Activated naive CD4-positive, alpha-beta T cell treated with anti-CD3 and anti-CD28 coated beads, Interleukin-2, amount 50 U/mL, for 16 hours (primary cell): Measurements from ENCODE around the gene TYK2.
"Not testable (repeated sequence)": the region's sequence is repeated elsewhere in the genome, so short reads cannot be mapped to it uniquely, and the experiment has no call there.

ENCODE experiments used
- DNase-seq: peaks from one replicate; pipeline ENCODE4 v3.0.0-alpha.2; 2020

The TYK2 gene

GRCh38 chr19:10407096-10407495 is 26.7 kb upstream of the TYK2 start:
- no peak for DNase-seq

DNA sequence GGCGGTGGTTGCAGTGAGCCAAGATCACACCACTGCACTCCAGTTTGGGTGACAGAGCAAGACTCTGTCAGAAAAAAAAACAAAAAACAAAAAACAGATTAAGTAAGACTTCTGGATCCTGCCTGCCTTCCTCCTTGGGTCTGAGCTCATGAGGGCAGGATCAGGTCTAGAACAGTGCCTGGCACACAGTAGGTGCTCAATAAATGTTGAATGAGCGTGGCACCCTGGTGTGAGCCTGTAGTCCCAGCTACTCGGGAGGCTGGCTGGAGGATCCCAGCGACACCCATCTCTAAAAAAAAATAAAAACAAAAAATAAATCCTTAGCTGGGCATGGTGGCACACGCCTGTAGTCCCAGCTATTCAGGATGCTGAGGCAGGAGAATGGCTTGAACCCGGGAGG is 25.8 kb upstream of the TYK2 start:
- DNase-seq: no peak

DNA sequence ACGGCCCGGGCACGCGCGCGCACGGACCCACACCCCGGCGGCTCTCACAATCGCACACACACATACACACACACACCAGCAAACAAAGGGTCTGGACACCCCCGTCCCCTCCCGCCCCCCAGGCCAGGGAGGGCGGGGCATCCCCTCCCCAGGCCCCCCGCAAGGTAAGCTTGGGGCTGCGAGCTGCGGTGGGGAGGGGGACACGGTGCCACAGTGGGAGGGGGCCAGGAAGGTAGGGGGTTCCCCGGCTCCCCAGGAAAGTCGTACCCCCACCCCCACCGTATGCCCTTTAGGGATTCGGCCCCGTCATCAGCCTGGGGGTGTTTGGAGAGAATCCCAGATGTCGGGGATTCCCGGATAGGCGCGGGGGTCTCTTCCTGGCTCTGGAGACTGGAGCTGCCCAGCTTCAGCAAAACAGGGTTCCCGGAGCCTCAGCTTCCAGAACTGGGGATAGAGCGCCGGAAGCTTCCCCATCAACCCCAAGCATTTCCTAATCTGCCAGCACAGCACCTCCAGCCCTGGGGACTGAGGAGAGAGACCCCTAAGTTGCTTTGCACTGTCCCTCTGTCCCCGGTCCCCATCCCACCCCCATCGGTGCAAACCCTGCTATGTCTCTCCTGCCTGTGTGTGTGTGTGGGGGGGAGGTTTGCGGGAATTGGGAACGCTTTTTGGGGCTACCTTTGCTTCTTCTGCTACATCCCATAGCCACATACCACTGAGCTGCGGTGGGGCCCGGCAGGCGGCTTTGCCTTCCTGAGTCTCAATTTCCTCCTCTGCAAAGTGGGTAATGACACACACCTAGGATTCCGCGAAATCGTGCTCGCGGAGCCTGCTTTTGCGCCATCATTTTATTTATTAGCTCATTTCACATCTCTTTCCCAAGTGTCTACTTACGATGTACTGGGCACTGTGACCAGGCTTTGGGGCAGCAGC is 24.8 kb upstream of the TYK2 start:
- DNase-seq: peak; percentile 46

DNA sequence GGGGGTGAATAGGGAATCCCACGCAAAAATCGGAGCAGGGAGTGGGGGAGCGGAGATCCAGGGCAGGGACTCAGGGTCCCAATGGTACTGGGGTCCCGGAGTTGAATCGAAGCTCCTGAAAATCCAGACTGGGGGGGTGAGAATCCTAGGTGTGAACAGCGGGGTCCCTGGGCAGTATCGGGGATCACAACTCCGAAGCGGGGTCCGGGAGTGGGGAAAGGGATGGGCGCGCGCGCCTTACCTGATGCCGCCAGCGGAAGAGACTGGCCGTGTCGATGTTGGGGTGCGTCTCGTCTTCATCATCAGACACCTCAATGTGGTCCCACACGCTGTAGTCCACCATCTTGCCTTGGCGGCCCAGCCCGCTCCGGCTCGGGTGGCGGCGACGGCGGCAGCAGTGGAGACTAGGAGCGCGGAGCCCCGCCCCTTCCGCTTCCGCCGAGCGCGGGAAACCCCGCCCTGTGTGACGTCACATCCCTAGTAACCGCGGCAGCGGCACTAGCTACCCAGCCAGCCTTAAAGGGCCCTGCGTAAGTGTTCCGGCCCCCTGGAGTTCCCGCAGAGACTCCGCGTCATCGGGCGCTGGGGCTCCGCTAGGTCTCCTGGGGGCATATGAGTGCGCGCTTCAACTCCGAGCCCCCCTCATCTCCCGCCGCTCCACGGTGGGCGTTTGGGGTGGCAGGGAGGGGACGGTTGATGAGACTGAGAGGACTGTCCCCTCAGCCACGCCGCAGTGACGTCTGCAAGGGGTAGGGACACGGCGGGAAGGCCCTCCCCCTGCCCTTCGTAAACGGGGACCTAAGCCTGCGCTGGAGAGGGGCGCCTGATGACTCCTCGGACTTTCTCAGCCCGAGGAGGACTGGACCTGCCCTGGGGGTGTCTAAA is 23.0 kb upstream of the TYK2 start, which contains the start of gene CDC37:
Gene CDC37, minus strand, starts transcription at position 406 of the 885 bp plus-strand sequence. Its CDS starts 63 bp downstream, at position 343.
- peak; percentile 97 for DNase-seq

GRCh38 chr19:10402441-10403038 is 22.2 kb upstream of the TYK2 start:
- DNase-seq: no peak

DNA sequence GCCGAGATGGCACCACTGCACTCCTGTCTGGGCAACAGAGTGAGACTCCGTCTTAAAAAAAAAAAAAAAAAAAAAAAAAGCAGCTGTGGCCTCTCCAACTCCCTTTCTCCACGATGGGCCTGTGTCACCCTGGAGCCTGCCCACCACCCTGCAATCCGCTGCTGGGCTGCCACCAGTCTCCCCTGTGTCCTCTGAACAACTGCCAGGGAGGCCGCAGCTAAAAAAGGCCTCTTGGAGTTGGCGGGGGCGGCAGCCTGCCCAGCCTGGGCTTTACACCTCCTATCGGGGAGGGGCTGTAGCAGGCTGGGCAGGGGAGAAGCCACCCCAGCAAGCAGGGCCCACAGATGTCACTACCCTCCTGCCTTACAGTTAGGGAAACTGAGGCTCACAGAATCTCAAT is 19.5 kb upstream of the TYK2 start:
- no peak for DNase-seq

DNA sequence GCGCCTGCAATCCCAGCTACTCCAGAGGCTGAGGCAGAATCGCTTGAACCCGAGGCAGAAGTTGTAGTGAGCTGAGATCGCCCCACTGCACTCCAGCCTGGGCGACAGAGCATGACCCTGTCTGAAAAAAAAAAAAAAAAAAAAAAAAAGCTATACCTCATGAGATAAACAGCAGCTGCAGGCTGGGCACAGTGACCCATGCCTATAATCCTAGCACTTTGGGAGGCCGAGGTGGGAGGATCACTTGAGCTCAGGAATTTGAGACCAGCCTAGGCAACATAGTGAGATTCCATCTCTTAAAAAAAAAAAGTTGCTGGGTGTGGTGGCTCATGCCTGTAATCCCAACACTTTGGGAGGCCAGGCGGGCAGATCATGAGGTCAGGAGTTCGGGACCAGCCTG is 19.0 kb upstream of the TYK2 start:
- DNase-seq: not testable (repeated sequence)

- DNase-seq: no peak
These were observed 18.4 kb upstream of the TYK2 start for GRCh38 chr19:10398819-10399218.

GRCh38 chr19:10395917-10396316 is 15.5 kb upstream of the TYK2 start:
- no peak for DNase-seq

GRCh38 chr19:10395436-10395835 is 15.1 kb upstream of the TYK2 start:
- no peak for DNase-seq

- DNase-seq: no peak
These were observed 14.6 kb upstream of the TYK2 start for GRCh38 chr19:10395003-10395402.

- no peak for DNase-seq
These were observed 12.8 kb upstream of the TYK2 start for GRCh38 chr19:10393137-10393536.

DNA sequence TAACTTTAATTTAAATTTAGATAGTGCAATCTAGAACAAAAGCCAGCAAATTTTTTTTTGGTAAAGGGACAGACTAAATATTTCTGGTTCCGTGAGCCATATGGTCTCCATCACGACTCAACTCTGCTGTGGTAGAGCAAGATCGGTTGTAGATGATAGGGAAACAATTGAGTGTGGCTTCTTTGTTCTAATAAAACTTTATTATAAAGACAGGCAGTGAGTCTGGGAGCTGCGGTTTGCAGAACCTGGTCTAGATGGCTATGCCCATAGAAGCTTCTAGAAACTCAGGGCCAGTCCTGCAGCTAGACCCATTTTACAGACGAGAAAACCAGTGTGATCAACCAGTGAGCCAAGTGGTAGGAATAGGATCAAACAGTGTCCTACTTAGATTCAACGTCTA is 11.7 kb upstream of the TYK2 start:
- no peak for DNase-seq

DNA sequence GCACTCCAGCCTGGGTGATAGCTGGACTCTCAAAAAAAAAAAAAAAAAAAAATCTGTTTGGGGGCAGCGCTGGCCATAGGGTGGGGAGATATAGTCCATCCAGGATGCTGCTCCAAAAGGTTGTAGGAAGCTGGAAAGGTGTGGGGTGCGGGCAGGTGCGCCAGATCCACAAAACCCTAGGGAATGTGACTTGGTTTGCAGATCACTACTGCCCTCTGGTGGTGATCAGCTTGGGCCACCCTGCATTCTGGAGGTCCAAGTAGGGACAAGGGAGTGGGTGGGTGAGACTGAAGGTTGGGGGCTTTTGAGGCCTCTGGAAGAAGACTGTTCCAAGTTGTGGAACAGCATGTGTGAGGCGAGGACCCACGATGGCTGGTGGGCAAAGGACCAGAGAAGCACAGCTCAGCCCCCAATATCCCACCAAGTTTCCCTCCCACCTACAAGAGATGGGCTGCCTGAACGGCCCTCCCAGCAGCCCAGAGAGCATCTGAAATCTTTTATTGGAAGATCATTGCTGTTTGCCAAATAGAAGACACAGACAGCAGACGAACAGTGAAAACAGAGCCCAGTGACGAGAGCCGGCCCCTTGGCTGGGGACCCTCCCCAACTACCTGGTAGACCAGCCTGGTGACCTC is 10.4 kb upstream of the TYK2 start:
- peak; percentile 62 for DNase-seq

GRCh38 chr19:10389863-10390262 is 9.5 kb upstream of the TYK2 start:
- peak; percentile 35 for DNase-seq

DNA sequence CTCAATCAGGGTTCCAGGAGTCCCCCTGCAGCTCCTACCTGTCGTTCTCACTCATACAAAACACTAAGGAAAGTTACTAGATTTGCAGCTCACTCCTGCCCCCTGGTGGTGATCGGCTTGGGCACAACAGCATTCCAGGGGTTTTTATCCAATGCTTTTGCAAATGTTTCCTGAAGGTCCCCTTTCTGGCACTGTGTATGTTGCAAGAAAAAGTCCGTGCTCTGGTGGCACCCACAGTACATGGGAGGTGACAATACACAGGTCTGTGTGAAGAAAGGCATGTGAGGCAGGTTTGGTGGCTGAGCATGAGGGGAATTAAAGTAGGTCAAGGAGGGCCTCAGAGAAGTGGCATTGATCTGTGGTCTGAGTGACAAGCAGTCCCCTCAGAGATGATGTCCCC is 8.6 kb upstream of the TYK2 start:
- DNase-seq: peak; percentile 79

DNA sequence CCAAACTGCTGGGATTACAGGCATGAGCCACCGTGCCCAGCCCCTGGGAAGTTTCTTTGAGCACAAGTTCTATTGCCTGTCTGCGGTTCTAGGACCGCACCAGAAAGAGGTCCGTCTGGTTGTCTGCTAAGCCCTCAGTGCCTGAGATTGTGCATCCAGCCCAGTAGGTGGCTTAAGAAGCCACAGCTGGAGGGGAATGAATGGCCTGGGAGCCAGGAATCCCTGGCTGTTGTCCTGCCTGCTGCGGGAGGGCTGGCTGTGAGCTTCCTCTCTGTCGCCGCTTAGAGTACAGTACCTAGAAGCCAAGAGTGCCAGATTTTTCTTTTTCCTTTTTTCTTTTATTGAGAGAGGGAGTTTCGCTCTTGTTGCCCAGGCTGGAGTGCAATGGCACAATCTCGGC is 4.2 kb upstream of the TYK2 start:
- no peak for DNase-seq

- not testable (repeated sequence) for DNase-seq
These were observed 2.8 kb upstream of the TYK2 start for GRCh38 chr19:10383223-10383499.

DNA sequence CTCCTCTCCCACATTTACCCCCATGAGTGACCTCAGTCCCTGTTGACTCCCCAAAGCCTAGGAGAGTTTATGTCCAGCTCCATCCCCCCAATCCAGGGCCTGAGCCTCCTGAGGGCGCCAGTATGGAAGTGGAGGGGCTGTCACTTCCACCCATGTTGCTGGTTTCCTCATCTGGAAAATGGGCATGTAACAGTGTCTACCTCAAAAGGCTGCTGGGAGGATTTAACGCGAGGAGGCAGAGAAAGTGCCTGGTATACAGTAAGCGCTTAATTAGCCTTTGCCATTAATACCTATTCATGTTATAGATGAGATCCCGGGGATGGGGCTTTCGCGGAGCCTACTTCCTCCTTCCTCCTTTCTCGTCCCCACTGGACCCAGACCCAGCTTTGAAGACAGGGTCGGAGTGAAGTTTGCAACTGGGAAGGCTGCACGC is 476 bp downstream of the TYK2 start:
- DNase-seq: no peak

DNA sequence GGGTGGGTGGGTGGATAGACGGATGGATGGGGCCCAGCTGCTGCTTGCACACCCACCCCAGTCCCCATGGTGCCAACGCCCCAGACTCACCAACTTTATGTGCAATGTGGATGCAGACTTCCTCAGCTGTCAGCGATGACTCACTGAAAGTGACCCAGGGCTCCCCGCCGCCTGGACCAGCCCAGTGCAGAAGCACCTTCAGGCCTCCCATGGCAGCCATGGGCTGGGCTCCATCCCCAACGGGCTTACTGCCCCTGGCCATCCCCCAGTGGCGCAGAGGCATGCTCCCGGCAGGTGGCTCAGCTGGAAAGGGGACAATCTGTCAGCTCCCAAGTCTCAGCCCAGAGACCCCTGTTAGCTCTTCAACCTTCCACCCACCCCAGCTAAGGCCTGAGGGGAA is 2.2 kb downstream of the TYK2 start:
- no peak for DNase-seq

DNA sequence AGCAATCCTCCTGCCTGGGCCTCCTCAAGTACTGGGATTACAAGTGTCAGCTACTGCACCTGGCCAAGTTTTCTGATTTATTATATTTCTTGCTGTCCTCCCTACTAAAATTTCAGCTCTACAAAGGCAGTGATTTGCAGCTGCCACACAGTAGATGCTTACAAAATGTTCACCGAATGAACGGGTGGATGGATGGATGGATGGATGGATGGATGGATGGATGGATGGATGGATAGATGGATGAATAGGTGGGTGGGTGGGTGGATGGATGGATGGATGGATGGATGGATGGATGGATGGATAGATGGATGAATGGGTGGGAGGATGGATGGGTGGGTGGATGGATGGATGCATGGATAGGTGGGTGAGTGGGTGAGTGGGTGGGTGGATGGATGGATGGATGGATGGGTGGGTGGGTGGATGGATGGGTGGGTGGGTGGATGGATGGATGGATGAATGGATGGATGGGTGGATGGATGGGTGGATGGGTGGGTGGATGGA is 3.2 kb downstream of the TYK2 start:
- not testable (repeated sequence) for DNase-seq

- no peak for DNase-seq
These were observed 5.4 kb downstream of the TYK2 start for GRCh38 chr19:10374931-10375330.

DNA sequence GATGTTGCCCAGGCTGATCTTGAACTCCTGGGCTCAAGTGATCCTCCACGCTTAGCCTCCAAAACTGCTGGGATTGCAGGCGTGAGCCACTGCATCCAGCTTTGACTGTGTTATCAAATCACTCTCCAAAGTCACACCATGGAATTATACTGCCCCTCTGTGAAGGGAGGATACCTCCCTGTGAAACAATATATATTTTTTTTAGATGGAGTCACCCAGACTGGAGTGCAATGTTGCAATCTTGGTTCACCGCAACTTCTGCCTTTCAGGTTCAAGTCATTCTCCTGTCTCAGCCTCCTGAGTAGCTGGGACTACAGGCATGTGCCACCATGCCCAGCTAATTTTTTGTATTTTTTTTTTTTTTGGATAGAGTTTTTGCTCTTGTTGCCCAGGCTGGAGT is 7.7 kb downstream of the TYK2 start:
- DNase-seq: no peak
